Measurements from ENCODE around the gene PRMT3.
"Not testable (repeated sequence)": the region's sequence is repeated elsewhere in the genome, so short reads cannot be mapped to it uniquely, and the experiment has no call there.

Gene PRMT3

DNA sequence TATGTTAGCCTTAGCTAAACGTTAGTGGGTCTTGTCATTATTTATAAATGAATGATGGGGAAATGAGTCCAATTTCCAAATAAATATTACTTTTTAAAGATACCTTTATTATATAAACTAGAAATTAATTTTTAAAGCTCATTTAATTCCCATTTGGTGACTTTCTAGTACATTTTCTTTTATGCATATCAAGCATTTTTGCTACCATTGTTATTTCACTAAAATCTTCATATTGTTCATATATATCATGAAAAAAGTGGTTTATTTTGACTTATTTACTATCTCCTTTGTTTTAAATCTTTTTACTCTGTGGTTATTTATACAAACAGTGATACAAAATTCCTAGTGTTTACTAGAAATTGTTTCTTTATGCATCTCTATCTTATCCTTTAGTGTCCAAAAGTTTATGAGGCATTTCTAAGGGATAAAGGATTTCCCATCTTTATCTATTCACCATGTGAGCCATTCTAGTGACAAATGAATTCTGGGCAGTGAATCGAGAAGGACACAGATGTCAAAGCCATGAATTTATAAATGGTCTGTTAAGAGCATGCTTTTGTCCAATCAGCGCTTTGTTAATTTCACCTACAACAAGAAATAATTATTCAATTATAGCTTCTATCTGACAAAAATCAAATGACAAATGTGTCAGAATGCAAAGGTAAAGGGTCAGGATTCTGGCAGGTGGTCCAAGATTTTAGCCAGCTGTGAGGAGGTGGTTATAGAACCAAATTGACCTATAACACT, 70.6 kb downstream of the PRMT3 start:
- DNase-seq (ENCODE audit: low spot score), result no peak

GRCh38 chr11:20458905-20459632, 71.6 kb downstream of the PRMT3 start:
- DNase-seq (ENCODE audit: low spot score), result no peak

GRCh38 chr11:20459865-20460264, 72.3 kb downstream of the PRMT3 start:
- no peak for DNase-seq (ENCODE audit: low spot score)

- DNase-seq (ENCODE audit: low spot score), result no peak
Observed at GRCh38 chr11:20464518-20464917, 77.0 kb downstream of the PRMT3 start.

- no peak for DNase-seq (ENCODE audit: low spot score)
Observed at GRCh38 chr11:20467487-20468185, 80.1 kb downstream of the PRMT3 start.

DNA sequence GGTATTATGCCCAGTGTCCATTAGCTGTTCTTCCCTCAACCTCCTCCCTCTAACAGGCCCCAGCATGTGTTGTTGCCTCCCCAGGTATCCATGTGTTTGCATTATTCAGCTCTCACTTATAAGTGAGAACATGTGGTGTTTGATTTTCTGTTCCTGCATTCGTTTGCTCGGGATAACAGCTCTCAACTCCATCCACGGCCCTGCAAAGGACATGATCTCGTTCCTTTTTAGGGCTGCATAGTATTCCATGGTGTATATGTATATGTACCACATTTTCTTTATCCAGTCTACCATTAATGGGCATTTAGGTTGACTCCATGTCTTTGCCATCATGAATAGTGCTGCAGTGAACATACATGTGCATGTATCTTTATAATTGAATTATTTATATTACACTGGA, 82.8 kb downstream of the PRMT3 start:
- DNase-seq (ENCODE audit: low spot score), result no peak

GRCh38 chr11:20471929-20472328, 84.4 kb downstream of the PRMT3 start:
- DNase-seq (ENCODE audit: low spot score), result not testable (repeated sequence)

DNA sequence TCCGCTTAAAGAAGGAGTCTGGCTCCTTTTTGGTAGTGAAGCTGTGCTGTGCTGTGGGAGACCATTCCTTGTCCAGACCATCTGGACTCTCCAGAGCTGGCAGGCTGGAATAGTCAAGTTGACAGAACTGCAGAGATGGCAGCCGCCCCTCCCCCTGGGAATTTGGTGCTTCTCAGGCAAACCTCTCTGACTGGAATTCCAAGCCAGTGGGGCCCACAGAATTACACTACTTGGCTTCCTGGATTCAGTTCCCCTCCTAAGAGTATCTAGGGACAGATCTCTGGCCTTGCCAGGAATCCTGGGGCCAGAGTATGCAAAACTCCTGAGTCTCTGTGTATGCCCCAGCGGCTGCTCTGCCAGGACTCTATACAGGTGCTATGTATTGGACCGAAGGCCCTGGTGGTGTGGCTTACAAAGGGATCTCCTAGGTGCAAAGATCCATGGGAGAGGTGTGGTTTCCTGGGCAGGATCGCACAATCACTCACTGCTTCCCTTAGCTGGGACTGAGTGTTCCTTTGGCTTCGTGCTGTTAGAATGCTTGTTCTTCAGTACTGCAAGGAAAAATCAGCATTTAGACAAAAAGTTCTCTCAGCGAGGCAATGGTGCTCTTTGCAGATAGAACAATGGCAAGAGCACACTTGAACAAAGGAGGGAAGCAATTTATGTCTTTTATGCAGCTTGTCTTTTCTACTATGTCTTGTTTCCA, 86.8 kb downstream of the PRMT3 start:
- no peak for DNase-seq (ENCODE audit: low spot score)

GRCh38 chr11:20474882-20475517, 87.5 kb downstream of the PRMT3 start:
- DNase-seq (ENCODE audit: low spot score), result no peak

DNA sequence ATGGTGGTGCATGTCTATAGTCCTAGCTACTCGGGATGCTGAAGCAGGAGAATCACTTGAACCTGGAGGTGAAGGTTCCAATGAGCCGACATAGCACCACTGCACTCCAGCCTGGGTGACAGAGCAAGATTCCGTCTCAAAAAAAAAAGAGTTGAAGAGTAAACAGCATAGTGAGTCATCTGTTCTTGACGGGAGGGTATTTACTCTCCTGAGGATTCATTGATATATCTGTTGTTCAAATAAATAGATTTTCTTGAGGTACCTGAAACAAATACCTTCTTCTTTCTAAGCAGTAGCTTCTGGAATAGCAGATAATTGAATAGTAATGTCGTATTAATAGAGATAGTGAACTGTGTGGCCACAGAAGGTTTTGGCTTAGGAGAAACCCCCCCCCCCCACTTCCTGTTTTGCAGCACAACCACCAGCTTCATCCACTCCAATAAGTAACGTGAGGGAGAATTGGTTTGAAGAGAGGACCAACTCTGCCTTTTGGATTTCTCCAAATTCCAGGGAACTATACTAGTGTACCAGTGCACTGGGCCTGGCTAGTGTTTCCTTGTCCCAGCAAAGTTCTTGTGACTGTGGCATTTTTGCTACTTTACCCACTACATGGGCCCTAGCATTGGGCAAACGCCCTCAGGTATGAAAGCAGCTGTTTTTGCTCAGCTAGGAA, 90.0 kb downstream of the PRMT3 start:
- no peak for DNase-seq (ENCODE audit: low spot score)

DNA sequence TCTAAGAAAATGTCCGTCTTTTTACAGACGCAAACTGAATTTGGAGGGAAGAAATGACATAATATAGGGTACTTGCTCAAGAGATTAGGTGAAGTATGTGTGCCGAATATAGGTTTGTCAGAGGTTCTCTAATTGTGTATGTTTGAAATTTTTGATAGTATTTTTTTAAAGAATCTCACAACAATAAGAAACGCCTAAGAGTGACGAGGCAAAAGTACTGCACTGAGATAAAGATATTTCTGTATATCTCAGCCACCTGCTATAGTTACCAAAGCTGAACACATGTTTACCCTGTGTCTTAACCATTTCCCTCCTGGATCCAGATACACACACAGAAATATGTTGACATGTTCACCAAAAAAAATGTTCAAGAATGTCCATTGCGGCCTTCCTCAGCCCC, 92.0 kb downstream of the PRMT3 start:
- DNase-seq (ENCODE audit: low spot score), result no peak

DNA sequence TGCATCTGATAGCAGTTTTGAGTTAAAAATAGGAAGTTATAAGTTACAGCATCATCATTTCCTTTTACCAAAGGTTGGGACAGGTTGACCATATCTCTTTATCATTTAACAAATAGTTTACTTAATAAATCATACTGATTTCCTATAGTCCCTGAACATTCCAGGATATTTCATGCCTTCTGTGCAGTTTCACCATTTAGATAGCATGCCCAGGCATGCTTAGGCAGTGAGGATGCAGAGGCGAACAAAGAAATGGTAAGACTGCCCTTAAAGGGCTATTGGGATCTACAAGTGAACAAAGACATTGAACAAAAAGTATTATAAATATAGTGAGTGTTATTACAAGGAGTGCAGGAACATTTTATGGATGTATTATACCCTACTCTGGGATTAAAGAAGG, 96.4 kb downstream of the PRMT3 start:
- DNase-seq (ENCODE audit: low spot score), result no peak

DNA sequence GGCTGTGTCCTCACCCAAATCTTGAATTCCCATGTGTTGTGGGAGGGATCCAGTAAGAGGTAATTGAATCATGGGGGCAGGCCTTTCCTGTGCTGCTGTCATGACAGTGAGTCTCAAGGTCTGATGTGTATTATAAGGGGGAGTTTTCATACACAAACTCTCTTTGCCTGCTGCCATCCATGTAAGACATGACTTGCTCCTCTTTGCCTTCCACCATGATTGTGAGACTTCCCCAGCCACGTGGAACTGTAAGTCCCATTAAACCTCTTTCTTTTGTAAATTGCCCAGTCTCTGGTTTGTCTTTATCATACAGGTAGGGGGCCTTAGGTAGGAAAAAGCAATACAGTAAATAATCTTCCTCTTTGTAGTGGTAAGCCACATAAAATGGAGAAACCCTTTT, 96.9 kb downstream of the PRMT3 start:
- DNase-seq (ENCODE audit: low spot score), result not testable (repeated sequence)

DNA sequence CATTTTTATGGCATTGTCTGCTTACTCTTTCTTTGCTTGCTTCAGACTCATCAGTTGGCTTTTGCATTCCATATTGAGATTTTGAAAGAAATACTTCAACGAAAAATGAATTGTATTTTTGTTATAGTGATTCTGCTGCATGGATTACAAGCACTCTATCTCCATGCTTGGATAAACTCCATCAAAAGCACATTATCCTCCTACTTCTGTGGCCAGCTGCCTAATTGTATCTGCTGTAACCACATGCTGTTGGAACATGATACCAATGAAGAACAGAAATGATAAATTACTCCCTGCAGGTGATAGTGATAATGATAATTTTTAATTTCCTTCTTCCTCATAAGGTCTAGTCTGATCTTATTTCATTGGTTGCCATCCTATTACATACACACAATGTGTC, 100.8 kb downstream of the PRMT3 start:
- no peak for DNase-seq (ENCODE audit: low spot score)

- no peak for DNase-seq (ENCODE audit: low spot score)
Observed at GRCh38 chr11:20489948-20490347, 102.4 kb downstream of the PRMT3 start.

DNA sequence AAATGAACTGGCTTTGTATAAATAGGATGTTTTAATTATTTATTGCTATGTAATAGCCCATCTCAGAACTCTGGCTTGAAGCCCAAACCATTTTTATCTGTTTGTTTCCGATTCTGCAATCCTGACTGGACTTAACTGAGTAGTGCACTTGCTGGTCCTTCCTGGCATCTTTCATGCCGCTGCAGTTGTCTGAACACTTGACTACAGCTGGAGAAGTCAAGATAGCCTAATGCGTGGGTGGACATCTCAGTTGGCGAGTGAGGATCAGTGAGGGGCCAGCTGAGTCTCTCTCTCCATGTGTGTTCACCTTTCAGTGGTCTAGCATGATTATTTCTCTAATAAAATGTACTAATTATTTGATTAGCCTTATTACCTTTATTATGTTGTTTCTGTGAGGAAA, 105.8 kb downstream of the PRMT3 start:
- DNase-seq (ENCODE audit: low spot score), result no peak

GRCh38 chr11:20497124-20497792, 109.7 kb downstream of the PRMT3 start:
- DNase-seq (ENCODE audit: low spot score), result no peak

DNA sequence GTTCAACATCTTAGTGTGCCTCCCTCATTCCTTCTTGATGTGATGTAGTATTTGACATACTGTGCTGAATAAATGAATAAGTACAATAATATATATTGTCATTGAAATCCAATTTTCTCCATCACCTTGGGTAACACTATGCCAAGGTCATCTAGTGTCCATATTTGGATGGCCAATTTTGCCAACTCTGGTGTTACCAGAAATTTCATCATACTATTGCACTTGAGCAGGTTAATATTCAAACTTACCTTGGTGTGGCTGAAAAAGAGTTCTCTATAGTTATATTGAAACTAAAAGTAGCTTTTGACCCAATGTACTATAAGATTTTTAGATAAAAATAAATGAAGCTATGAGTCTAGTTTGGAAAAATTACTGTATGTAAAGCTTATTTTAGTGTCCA, 113.7 kb downstream of the PRMT3 start:
- DNase-seq (ENCODE audit: low spot score), result no peak

- DNase-seq (ENCODE audit: low spot score), result no peak
Observed at GRCh38 chr11:20501971-20502370, 114.5 kb downstream of the PRMT3 start.

- DNase-seq (ENCODE audit: low spot score), result no peak
Observed at GRCh38 chr11:20511982-20512381, 124.5 kb downstream of the PRMT3 start.

- no peak for DNase-seq (ENCODE audit: low spot score)
Observed at GRCh38 chr11:20512869-20513268, 125.4 kb downstream of the PRMT3 start.

Measured in COLO829 (cell line).